Measurements from ENCODE around the gene RNF26.
A peak's percentile ranks its signal among the peaks of the same experiment; 100 is the strongest.
"Not testable (repeated sequence)": the region's sequence is repeated elsewhere in the genome, so short reads cannot be mapped to it uniquely, and the experiment has no call there.

The RNF26 gene

DNA sequence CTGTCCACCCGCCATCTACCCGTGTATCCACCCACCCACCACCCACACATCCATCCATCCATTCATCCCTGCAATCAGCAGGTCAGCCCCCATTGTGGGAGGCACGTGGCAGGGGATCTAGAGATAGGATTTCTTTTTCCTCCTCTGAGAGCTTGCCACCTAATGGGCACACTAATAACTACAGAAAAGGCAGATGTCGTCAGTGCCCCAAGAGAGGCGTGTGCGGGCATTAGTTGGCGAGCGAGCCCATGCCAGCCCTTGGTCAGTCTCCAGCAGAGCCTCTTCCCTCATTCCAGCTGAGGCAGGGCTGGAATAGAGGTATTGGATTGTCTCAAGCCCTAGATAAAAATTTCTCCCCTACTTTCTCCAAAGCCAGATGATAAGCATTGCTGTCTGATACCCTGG, 37.5 kb downstream of the RNF26 start:
- no peak for DNase-seq (ENCODE audit: low read depth)

- no peak for DNase-seq (ENCODE audit: low read depth)
These were observed 38.1 kb downstream of the RNF26 start for GRCh38 chr11:119372260-119373058.

- DNase-seq (ENCODE audit: low read depth), result no peak
These were observed 39.0 kb downstream of the RNF26 start for GRCh38 chr11:119373059-119373920.

- no peak for DNase-seq (ENCODE audit: low read depth)
These were observed 39.7 kb downstream of the RNF26 start for GRCh38 chr11:119373921-119374631.

DNA sequence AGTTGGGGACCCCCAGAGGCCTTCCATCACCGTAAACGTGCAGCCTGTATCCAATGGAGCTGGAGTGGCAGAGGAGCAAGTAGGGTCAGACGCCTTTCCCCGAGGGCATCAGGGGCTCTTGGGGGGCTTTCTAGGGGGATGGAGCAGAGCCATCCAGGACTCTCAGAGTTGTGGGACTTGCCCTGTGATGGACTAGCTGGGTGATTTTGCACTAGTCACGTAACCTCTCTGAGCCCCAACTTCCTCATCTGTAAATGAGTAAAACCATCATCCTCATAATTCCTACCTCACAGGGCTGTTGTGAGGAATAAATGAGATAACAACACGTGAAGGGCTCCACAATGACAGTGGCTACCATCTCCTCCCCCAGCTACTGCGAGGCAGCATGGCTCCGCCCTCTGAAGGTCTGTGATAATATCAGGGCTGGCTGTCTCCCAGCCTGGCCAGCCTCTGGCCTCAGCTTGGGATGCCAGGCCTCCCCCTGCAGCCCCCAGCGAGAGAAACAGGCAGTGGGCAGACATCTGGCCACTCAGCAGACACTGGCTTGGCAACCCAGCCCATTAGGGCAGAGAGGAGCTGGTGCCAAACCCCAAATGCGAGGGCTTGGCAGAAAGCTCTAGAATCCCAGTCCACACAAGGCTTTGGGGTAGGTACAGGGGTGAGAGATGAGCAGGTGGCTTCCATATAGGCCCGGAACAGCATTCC, 40.5 kb downstream of the RNF26 start:
- no peak for DNase-seq (ENCODE audit: low read depth)

- no peak for DNase-seq (ENCODE audit: low read depth)
These were observed 41.2 kb downstream of the RNF26 start for GRCh38 chr11:119375337-119376196.

DNA sequence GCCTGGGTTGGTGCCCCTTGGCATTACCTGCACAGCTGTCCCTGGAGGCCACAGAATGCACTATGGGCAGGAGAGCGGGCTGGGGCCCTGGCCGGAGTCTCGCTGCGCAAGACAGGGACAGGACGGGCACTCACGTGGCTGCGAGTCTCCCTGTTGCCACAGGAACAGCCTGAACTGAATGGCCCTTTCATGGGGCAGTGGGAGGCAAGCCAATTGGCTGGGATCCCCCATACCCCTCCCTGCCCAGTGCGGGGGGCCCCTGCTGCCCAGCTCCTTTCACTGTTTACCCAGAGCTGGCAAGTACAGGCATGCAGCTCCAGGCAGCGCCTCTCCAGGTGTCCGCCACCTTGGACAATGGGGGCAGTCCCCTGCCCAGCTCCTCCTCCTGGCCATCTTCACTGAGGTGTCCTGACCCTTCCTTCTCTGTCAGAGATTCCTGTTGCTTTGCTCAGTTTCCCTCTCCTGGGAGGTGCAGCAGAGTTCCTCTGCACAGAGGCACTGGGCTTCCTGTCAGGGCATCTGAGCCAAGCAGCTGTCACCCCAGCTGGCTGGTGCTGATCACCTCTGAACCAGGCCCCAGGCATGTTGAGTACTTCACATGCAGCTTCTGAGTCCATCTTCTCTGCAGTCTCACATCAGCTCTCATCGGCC, 42.0 kb downstream of the RNF26 start:
- DNase-seq (ENCODE audit: low read depth), result no peak

DNA sequence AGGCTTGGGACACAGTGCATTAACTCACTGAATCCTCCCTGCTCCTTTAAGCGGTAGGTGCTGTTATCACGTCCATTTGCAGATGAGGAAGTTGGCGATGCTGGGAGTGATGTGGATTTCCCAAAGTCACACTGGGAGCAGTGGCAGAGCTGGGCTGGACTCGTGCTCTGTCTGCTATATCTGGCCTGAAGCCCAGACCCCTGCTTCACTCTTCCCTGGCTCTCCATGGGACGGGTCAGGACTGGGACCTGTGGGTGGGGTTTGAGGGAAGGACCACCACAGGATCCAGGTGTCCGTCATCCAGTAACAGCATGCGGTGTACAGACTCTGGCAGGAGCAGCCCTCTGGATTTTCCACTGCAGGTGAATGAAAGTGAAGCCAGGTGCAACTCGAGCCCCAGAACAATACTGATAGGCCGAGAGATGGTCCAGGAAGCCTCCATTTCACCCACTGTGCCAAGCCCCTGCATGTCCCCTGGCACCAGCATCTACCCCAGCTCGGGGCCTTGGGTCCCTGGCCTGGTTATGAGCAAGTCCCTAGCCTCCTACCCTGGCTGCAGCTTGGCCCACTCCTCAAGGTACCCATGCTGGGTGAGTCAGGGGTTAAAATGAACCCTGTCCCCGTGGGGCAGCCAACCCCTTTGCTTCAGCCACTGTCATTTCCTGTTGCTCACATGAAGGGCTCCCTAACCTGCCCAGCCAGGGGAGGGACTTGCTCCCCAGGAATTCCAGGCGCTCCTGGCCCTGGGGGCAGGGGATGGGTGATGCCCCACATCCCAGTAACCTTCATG, 43.0 kb downstream of the RNF26 start:
- no peak for DNase-seq (ENCODE audit: low read depth)

DNA sequence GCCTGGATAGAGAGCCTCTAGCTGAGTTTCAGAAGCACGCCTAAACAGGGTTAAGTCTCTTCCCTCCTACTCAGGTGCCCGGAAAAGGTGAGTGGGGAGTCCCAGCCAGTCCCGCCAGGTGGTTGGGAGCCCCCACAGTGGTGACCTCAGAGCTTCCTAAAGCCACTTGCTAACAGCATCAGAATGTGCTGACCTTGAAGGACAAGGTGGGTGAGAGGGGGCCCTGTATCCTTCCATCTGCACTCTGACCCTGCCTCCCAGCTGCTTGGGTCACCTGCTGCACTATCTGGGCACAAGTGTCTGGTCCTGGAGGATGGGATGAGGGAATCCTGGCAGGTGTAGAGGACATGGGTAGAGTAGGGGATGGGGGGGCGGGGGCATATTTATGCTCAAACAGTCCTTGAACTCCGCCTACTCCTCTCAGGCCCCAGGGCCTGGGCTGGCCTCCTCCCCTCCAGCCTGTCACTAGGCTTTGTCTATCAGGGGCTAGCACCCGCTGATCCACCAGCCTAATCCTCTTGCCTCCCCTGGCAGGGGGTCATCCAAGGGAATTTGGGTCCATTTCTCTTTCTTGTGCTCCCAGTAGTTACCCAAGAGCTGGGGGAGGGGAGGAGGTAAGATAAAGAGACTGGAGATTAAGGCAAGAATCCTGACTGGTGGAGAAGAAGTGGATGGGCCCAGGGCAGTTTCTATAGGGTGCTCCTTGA, 43.8 kb downstream of the RNF26 start:
- no peak for DNase-seq (ENCODE audit: low read depth)

- no peak for DNase-seq (ENCODE audit: low read depth)
These were observed 44.6 kb downstream of the RNF26 start for GRCh38 chr11:119378851-119379465.

- DNase-seq (ENCODE audit: low read depth), result no peak
These were observed 46.0 kb downstream of the RNF26 start for GRCh38 chr11:119380160-119380826.

GRCh38 chr11:119380827-119381180, 46.5 kb downstream of the RNF26 start:
- DNase-seq (ENCODE audit: low read depth), result no peak

- DNase-seq (ENCODE audit: low read depth), result peak; percentile 95
These were observed 47.1 kb downstream of the RNF26 start, which contains the start of gene USP2 for GRCh38 chr11:119381181-119381988. Gene USP2, minus strand, starts transcription at chr11:119381690. Its CDS starts 8,210 bp downstream, at chr11:119373480.

GRCh38 chr11:119382101-119382500, 47.8 kb downstream of the RNF26 start:
- DNase-seq (ENCODE audit: low read depth), result no peak

DNA sequence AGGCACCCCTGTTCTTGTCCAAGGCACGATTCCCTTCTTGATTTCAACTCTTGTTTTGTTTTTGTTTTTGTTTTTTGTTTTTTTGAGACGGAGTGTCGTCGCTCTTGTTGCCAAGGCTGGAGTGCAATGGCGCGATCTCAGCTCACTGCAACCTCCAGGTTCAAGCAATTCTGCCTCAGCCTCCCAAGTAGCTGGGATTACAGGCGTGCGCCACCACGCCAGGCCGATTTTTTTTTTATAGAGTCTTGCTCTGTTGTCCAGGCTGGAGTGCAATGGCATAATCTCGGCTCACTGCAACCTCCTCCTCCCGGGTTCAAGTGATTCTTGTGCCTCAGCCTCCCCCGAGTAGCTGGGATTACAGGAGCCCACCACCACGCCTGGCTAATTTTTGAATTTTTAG, 48.2 kb downstream of the RNF26 start:
- not testable (repeated sequence) for DNase-seq (ENCODE audit: low read depth)

DNA sequence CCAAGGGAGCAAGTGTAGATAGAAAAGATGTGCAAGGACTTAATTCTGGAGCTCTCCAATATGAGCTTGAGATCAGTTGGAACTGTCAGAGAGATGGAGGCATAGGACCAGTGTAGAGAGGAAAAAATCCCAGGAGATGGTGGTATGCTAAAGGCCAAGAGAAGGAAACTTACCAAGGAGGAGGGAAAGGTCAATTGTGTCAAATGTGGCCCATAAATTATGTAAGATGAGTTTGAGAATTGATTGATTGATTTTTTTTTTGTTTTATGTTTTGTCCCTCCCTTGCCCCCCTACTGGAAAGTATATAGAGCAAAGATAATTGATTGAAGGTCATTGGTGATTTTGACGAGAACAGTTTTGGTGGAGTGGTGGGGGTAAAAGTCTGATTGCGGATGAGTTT, 50.0 kb downstream of the RNF26 start:
- no peak for DNase-seq (ENCODE audit: low read depth)

Data from stimulated activated CD8-positive, alpha-beta memory T cell treated with anti-CD3 and anti-CD28 coated beads, Interleukin-7, amount 100 ng/mL, for 24 hours (primary cell).